ENCODE data around the gene KNCN.

Gene KNCN

GRCh38 chr1:46497020-46497419 lies 54.4 kb downstream of the KNCN start:
- DNase-seq, result no peak

GRCh38 chr1:46496505-46496904 lies 54.9 kb downstream of the KNCN start:
- DNase-seq, result no peak

- DNase-seq, result no peak
These were observed 55.7 kb downstream of the KNCN start for GRCh38 chr1:46495778-46496177.
